ENCODE measurements around the gene GALNT2. TPM values are rescaled to one million over a fixed set of nuclear protein-coding genes. Genes with fewer than 3 reads are reported as not detected.

The GALNT2 gene
- total RNA-seq, 1 donor from 2014 or later, result 66.3 TPM

DNA sequence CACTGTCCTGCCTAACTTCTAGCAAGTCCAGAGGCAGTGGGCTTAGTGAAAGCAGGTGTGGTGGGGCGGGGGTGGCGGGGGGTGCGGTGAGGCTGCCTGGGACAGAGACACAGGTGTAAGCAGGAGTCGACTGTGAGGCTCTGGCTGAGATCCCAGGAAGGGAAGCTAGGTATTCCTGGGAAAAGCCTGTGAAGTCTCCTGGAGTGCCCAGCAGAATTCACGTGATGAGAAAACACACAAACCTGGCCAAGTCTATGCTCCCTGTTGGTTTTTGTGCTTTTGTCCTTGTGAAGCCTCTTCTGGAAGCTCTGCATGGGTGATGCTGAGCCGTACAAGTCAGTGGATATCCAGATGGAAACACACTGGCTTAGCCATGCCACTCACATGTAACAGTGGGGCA lies 5.3 kb downstream of the GALNT2 start:
- Mint-ChIP-seq H3K9me3 (no peaks in the 10 kb centered on the region), H3K4me1 (ENCODE audit: unreplicated experiment) (peaks cover 39% of the 10 kb centered on the region), H3K36me3 (peaks cover 9% of the 10 kb centered on the region), H3K27me3 (peaks cover 8% of the 10 kb centered on the region), H3K27ac (no peak overlapping the region), H3K4me3 (no peak overlapping the region)
- TF ChIP-seq, protein P1, sequence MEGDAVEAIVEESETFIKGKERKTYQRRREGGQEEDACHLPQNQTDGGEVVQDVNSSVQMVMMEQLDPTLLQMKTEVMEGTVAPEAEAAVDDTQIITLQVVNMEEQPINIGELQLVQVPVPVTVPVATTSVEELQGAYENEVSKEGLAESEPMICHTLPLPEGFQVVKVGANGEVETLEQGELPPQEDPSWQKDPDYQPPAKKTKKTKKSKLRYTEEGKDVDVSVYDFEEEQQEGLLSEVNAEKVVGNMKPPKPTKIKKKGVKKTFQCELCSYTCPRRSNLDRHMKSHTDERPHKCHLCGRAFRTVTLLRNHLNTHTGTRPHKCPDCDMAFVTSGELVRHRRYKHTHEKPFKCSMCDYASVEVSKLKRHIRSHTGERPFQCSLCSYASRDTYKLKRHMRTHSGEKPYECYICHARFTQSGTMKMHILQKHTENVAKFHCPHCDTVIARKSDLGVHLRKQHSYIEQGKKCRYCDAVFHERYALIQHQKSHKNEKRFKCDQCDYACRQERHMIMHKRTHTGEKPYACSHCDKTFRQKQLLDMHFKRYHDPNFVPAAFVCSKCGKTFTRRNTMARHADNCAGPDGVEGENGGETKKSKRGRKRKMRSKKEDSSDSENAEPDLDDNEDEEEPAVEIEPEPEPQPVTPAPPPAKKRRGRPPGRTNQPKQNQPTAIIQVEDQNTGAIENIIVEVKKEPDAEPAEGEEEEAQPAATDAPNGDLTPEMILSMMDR (conservative IDR thresholded peaks at IDR 0.05), result no peak
- DNase-seq (ENCODE audit: extremely low spot score, unreplicated experiment), result no peak

DNA sequence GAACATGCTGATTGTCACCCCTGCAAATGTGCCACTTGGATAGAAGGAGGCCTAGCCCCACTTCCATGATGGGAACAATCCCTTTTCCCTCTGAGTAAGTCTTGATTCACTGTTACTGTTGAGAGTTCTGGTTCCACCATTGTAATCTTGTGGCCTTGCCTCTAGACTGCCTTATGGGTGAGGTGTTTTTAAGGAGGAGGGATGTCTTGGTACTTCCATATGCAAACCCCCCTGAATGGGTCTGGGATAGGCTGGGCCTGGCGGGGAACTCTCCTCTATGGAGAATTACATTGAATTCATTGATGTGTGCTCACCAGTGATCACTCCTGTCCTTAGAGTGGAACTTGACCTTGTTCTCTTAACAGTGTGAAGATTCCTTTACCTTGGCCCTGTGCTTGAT lies 5.8 kb downstream of the GALNT2 start:
- Mint-ChIP-seq H3K27me3 (peaks cover 8% of the 10 kb centered on the region), H3K4me3 (no peak overlapping the region), H3K27ac (no peak overlapping the region), H3K4me1 (ENCODE audit: unreplicated experiment) (peaks cover 40% of the 10 kb centered on the region), H3K9me3 (no peaks in the 10 kb centered on the region), H3K36me3 (peaks cover 9% of the 10 kb centered on the region)
- TF ChIP-seq, protein P1 (conservative IDR thresholded peaks at IDR 0.05), result no peak
- no peak for DNase-seq (ENCODE audit: extremely low spot score, unreplicated experiment)

DNA sequence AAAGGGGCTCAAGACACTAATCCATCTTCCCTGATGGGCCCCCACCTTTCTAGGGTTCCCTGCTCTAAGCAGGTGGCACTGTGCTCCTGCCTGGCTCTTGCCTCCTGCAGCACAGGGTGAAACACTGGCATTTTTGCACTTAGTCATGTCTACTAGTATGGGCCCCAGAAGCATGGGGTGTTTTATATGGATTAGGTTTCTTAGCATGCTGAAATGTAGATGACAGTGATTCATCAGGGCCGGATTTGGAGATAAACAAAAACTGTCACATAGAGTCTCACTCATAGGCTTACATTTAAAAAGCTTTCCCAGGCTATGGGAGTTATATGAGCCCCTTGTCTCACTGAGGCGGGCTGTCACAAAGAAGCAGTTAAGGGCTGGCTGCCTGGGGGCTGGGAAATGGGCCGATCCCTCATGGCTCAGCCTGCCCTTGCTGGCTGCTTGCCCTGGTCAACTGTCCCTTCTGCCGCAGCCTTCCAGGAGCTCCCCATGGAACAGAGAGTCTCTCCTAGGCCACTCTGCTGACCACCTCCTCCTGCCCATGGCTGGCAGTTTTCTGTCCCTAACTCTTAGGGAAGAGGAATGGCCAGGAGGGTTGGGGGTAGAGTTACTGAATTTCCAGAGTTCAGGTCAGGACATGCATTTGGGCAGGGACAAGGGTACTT lies 6.5 kb downstream of the GALNT2 start:
- peaks cover 38% of the 10 kb centered on the region for H3K4me1 Mint-ChIP-seq (ENCODE audit: unreplicated experiment)
- peaks cover 9% of the 10 kb centered on the region for H3K36me3 Mint-ChIP-seq
- peaks cover 8% of the 10 kb centered on the region for H3K27me3 Mint-ChIP-seq
- TF ChIP-seq, protein P1 (conservative IDR thresholded peaks at IDR 0.05), result no peak
- no peak overlapping the region for H3K27ac Mint-ChIP-seq
- no peaks in the 10 kb centered on the region for H3K9me3 Mint-ChIP-seq
- H3K4me3 Mint-ChIP-seq, result no peak overlapping the region
- no peak for DNase-seq (ENCODE audit: extremely low spot score, unreplicated experiment)

DNA sequence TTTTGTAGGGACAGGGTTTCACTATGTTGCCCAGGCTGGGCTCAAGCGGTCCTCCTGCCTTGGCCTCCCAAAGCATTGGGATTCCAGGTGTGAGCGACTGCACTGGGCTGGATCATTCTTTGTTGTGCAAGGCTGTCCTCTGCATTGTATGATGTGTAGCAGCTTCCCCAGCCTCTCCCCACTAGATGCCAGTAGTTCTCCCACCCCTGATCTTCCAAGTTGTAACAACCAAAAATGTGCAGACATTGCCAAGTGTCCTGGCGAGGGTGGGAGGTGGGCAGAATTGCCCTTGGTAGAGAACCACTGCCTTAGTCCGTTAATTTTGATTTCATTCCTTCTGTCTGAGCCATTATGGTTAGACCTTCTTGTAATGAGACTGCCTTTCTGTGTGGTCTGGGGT lies 7.2 kb downstream of the GALNT2 start:
- peaks cover 9% of the 10 kb centered on the region for H3K36me3 Mint-ChIP-seq
- DNase-seq (ENCODE audit: extremely low spot score, unreplicated experiment), result no peak

DNA sequence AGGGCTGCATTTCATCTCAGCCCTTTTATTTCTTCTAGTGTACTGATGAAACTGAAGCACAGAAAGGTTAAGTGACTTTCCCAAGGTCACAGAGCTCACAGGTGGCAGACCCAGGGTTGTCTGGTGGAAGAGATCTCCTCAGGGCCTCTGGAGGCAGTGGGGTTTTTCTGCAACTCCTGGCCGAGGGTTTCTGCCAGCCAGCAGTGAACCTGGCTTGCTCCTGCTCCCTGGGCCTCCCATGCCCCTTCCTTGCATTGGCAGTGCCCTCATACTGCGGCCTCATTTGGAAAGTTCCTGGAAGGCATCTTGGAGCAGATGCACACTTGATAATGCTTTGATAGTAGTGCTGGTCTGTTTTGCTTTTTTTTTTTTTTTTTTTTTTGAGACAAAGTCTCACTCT lies 7.7 kb downstream of the GALNT2 start:
- DNase-seq (ENCODE audit: extremely low spot score, unreplicated experiment), result no peak
- Mint-ChIP-seq H3K4me3 (no peak overlapping the region), H3K27me3 (peaks cover 1% of the 10 kb centered on the region), H3K36me3 (peaks cover 9% of the 10 kb centered on the region), H3K9me3 (no peaks in the 10 kb centered on the region), H3K27ac (no peak overlapping the region), H3K4me1 (ENCODE audit: unreplicated experiment) (peaks cover 29% of the 10 kb centered on the region)
- TF ChIP-seq, protein P1 (conservative IDR thresholded peaks at IDR 0.05), result no peak

More for the DNA sequence above, 7.2 kb downstream of the GALNT2 start:
- H3K27me3 Mint-ChIP-seq, result peaks cover 4% of the 10 kb centered on the region
- TF ChIP-seq, protein P1 (conservative IDR thresholded peaks at IDR 0.05), result no peak
- H3K27ac Mint-ChIP-seq, result no peak overlapping the region
- no peaks in the 10 kb centered on the region for H3K9me3 Mint-ChIP-seq
- peaks cover 31% of the 10 kb centered on the region for H3K4me1 Mint-ChIP-seq (ENCODE audit: unreplicated experiment)
- no peak overlapping the region for H3K4me3 Mint-ChIP-seq

Data from type B pancreatic cell (in vitro differentiated cells).